Sigmoid colon (tissue), 7 donors: ENCODE results near the gene ZRANB1. TPM values are rescaled to one million over a fixed set of nuclear protein-coding genes. Genes with fewer than 3 reads are reported as not detected.

Experiments
- DNase-seq: peaks from one replicate; pipeline ENCODE4 v3.0.0-alpha.2; 2019
- H3K27ac ChIP-seq, 4 donors: fragments of 200-600 bp; sonication (generic); one replicate each; pipeline ENCODE4 v1.5.1; 2016 to 2019; ENCODE audit warnings: mild to moderate bottlenecking in 1 of 4
- H3K27me3 ChIP-seq, 3 donors: fragments of 200-600 bp; sonication (generic); one replicate each; pipeline ENCODE4 v1.5.1; 2019; ENCODE audit warnings: mild to moderate bottlenecking in 1 of 3
- H3K36me3 ChIP-seq, 4 donors: fragments of 200-600 bp; sonication (generic); one replicate each; pipeline ENCODE4 v1.5.1; 2016 to 2019
- H3K4me1 ChIP-seq, 4 donors: fragments of 200-600 bp; sonication (generic); one replicate each; pipeline ENCODE4 v1.5.1; 2017 to 2019
- H3K4me3 ChIP-seq, 4 donors: fragments of 200-600 bp; sonication (generic); one replicate each; pipeline ENCODE4 v1.5.1; 2017 to 2019; ENCODE audit warnings: mild to moderate bottlenecking in 2 of 4, moderate library complexity in 1 of 4
- H3K9me3 ChIP-seq, 4 donors: fragments of 200-600 bp in 3 of 4; sonication (generic) in 3 of 4; one replicate each; pipeline versions ENCODE4 v1.5.1 to v1.6.1; 2013 to 2019
- EP300 ChIP-seq, 4 donors: sonication (generic); formaldehyde crosslinking; IDR thresholded peaks; one replicate each; pipeline ENCODE4 v1.6.1; 2017; ENCODE audit warnings: antibody characterized with exemption in 4 of 4
- POLR2A ChIP-seq, 2 donors: fragments of 450-650 bp; IDR thresholded peaks; one replicate each; pipeline ENCODE4 v1.6.1; 2016; ENCODE audit warnings: antibody characterized with exemption in 2 of 2, mild to moderate bottlenecking in 2 of 2, moderate library complexity in 2 of 2
- POLR2AphosphoS5 ChIP-seq, 4 donors: sonication (generic); formaldehyde crosslinking; IDR thresholded peaks; one replicate each; pipeline ENCODE4 v1.6.1; 2017; ENCODE audit warnings: antibody characterized with exemption in 4 of 4
- WGBS, 2 donors: extraction: QIAGEN DNeasy Blood & Tissue Kit; methylation state at CpG; one replicate each; pipeline ENCODE4 v1.1.7; 2013; 5-methylcytosine and 5-hydroxymethylcytosine counted together
- intact Hi-C: fragments of 100-400 bp; cut with DNase I; formaldehyde crosslinking; loops from one replicate; pipeline ENCODE4 v1.15.1; 2023
- polyA plus RNA-seq, 3 donors: library from polyadenylated mRNA; stranded (reverse); fragments of 200-250 nt; gene quantifications; one replicate each; pipeline ENCODE4 v1.2.3, GENCODE V29; 2013
- total RNA-seq, 4 donors: library from RNA; depleted of rRNA; stranded (reverse); fragments of >200 nt; gene quantifications; one replicate each; pipeline ENCODE4 v1.1.0, GENCODE V29; 2016
- TF ChIP-seq, protein P1 (sequence below), 4 experiments: fragments of 450-650 bp in 3 of 4; fragments of 200-600 bp in 1 of 4; IDR thresholded peaks; one replicate each; pipeline ENCODE4 v1.5.1; 2016 to 2019; ENCODE audit warnings: antibody characterized with exemption in 4 of 4, mild to moderate bottlenecking in 3 of 4, moderate library complexity in 2 of 4
- donor health status: healthy with polysubstance abuse.
- donor health status: Bipolar disorder and iron deficiency.
- donor health status: healthy.

The ZRANB1 gene
- total and polyA plus RNA-seq, 7 donors = 6.7 to 49.0 (median 38.0) TPM

DNA sequence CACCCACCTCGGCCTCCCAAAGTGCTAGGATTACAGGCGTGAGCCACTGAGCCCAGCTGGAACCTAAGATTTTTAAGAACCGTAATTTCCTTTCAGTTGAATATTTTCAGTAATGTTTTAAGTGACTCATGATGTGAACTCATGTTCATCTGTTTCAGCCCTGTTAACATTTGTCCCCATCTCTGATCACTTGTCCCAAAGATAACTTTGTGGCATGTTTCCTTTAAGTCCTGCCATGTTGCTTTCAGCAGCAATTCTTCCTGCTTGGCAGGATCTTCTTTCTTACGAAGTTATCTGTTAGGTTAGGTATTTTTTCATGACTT is 19.3 kb downstream of the ZRANB1 start:
- TF ChIP-seq, protein P1, sequence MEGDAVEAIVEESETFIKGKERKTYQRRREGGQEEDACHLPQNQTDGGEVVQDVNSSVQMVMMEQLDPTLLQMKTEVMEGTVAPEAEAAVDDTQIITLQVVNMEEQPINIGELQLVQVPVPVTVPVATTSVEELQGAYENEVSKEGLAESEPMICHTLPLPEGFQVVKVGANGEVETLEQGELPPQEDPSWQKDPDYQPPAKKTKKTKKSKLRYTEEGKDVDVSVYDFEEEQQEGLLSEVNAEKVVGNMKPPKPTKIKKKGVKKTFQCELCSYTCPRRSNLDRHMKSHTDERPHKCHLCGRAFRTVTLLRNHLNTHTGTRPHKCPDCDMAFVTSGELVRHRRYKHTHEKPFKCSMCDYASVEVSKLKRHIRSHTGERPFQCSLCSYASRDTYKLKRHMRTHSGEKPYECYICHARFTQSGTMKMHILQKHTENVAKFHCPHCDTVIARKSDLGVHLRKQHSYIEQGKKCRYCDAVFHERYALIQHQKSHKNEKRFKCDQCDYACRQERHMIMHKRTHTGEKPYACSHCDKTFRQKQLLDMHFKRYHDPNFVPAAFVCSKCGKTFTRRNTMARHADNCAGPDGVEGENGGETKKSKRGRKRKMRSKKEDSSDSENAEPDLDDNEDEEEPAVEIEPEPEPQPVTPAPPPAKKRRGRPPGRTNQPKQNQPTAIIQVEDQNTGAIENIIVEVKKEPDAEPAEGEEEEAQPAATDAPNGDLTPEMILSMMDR (IDR thresholded peaks at IDR 0.05) = no peak
- TF ChIP-seq POLR2AphosphoS5 (IDR thresholded peaks at IDR 0.05) = no peak
- TF ChIP-seq POLR2A (IDR thresholded peaks at IDR 0.05) = no peak
- no peak for TF ChIP-seq EP300 (IDR thresholded peaks at IDR 0.05)
- Histone ChIP-seq H3K4me3 (no peak overlapping the region), H3K27me3 (no peaks in the 10 kb centered on the region), H3K36me3 (peaks cover 0 to 1% (median 0%) of the 10 kb centered on the region in 4 donors), H3K9me3 (no peaks in the 10 kb centered on the region), H3K27ac (no peak overlapping the region), H3K4me1 (peaks cover 0 to 37% (median 25%) of the 10 kb centered on the region in 4 donors)
- no peak for DNase-seq
- 84 to 86% methylated on average over 4 of the region's 4 CpGs for WGBS, 2 donors
- intact Hi-C loops = no loop called here

GRCh38 chr10:124962421-124962820 is 20.5 kb downstream of the ZRANB1 start:
- Histone ChIP-seq H3K4me1 (peaks cover 0 to 26% (median 20%) of the 10 kb centered on the region in 4 donors), H3K4me3 (no peak overlapping the region), H3K36me3 (peaks cover 0 to 14% (median 4%) of the 10 kb centered on the region in 4 donors), H3K27ac (no peak overlapping the region), H3K27me3 (no peaks in the 10 kb centered on the region), H3K9me3 (no peaks in the 10 kb centered on the region)
- no peak for TF ChIP-seq POLR2AphosphoS5 (IDR thresholded peaks at IDR 0.05)
- no peak for TF ChIP-seq EP300 (IDR thresholded peaks at IDR 0.05)
- TF ChIP-seq, protein P1 (IDR thresholded peaks at IDR 0.05) = no peak
- no peak for TF ChIP-seq POLR2A (IDR thresholded peaks at IDR 0.05)
- intact Hi-C loops = no loop called here
- no peak for DNase-seq
- 91 to 92% methylated on average over 3 of the region's 3 CpGs for WGBS, 2 donors

DNA sequence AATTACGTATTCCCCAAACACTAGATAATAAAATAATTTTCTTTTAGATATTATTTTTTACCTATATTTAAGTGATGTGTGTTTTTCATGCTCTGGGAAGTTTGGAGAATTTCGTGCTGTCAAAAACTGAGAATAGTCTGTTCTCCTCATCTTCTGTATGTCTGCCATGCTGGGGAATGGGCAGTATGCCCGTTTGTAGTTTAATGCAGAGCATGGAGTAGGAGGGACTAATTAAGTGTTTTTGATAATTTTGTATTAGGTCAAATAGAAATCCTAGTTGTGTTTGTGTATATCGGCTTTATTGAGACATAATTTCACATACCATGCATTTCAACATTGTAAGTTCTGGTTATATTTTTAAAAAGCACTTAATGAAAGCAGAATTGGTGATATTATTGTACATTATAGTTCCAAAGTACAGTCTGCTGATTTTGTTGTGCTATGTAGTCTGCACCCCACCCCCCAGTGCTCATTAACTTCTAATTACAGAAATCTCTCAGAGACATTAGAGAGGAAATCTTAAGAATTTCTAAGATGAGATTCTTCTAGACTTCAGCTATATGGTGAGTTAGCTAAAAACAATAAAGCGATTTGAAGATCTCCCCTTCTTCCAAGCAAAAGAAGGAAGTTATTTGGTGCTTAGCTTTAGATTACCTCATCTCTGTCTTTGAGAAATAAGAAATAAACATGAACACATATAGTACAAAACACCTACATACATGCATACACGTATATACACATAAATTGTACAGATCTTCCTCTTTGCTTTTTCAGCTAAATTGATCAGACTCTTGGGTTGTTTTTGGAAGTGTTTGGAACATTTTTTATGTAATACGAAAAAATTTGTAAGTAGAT is 22.2 kb downstream of the ZRANB1 start:
- peaks cover 0 to 27% (median 8%) of the 10 kb centered on the region in 4 donors for H3K36me3 ChIP-seq
- TF ChIP-seq POLR2A (IDR thresholded peaks at IDR 0.05) = no peak
- TF ChIP-seq, protein P1 (IDR thresholded peaks at IDR 0.05) = no peak
- no peak for TF ChIP-seq EP300 (IDR thresholded peaks at IDR 0.05)
- TF ChIP-seq POLR2AphosphoS5 (IDR thresholded peaks at IDR 0.05) = no peak
- 88% methylated on average over 7 of the region's 7 CpGs for WGBS, 2 donors
- no peak overlapping the region for H3K4me3 ChIP-seq
- peaks cover 0 to 22% (median 17%) of the 10 kb centered on the region in 4 donors for H3K4me1 ChIP-seq
- intact Hi-C loops = no loop called here
- no peak overlapping the region for H3K27ac ChIP-seq
- no peak for DNase-seq
- no peaks in the 10 kb centered on the region for H3K27me3 ChIP-seq
- no peaks in the 10 kb centered on the region for H3K9me3 ChIP-seq

DNA sequence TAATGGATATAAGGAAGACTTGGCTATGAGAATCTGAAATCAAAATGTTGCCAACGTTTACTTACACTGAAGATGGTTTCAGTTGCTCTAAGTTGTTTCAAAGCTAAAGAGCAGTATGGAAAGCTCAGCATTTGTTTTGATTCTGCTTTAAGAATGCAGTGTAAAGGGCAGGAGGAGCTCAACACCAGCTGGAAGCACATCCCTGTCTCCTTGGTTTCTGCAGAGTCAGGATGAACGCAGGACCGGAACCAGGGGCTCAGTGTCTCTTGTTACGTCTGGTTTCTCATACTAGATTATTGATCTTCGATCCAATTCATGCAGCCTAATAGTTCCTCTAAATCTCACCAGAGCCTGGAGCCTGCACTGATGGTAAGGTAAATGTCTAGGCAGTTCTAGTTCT is 24.1 kb downstream of the ZRANB1 start:
- DNase-seq = no peak
- Histone ChIP-seq H3K9me3 (no peaks in the 10 kb centered on the region), H3K4me3 (no peak overlapping the region), H3K27me3 (no peaks in the 10 kb centered on the region), H3K36me3 (peaks cover 0 to 34% (median 9%) of the 10 kb centered on the region in 4 donors), H3K27ac (no peak overlapping the region), H3K4me1 (peaks cover 0 to 31% (median 22%) of the 10 kb centered on the region in 4 donors)
- TF ChIP-seq POLR2A (IDR thresholded peaks at IDR 0.05) (no peak), POLR2AphosphoS5 (IDR thresholded peaks at IDR 0.05) (no peak), EP300 (IDR thresholded peaks at IDR 0.05) (no peak)
- TF ChIP-seq, protein P1 (IDR thresholded peaks at IDR 0.05) = no peak
- 86 to 87% methylated on average over 5 of the region's 5 CpGs for WGBS, 2 donors
- intact Hi-C loops = no loop called here
